Liver (tissue), 3 donors: Measurements from ENCODE around the gene CD34.

Experiments
- EGR1 ChIP-seq, 2 donors: IDR thresholded peaks; 2 replicates each; pipeline ENCODE4 v1.6.1; 2016 to 2018; ENCODE audit warnings: antibody characterized with exemption in 2 of 2, low read depth in 2 of 2
- FOXA1 ChIP-seq: IDR thresholded peaks from 2 replicates; pipeline ENCODE4 v1.6.1; 2016; ENCODE audit warnings: antibody characterized with exemption
- JUND ChIP-seq, 2 donors: IDR thresholded peaks; 2 replicates each; pipeline ENCODE4 v1.6.1; 2016; ENCODE audit warnings: antibody characterized with exemption in 2 of 2
- RXRA ChIP-seq, 2 donors: IDR thresholded peaks; 2 replicates each; pipeline ENCODE4 v1.6.1; 2017 to 2018; ENCODE audit warnings: antibody characterized with exemption in 2 of 2, mild to moderate bottlenecking in 1 of 2
- SP1 ChIP-seq: IDR thresholded peaks from 2 replicates; pipeline ENCODE4 v1.6.1; 2018; ENCODE audit warnings: antibody characterized with exemption, mild to moderate bottlenecking
- TAF1 ChIP-seq: conservative IDR thresholded peaks from 2 replicates; pipeline ENCODE4 v1.6.1; 2016; ENCODE audit warnings: antibody characterized with exemption, mild to moderate bottlenecking
- TF ChIP-seq, protein P1 (sequence below): fragments of 150-350 bp; IDR thresholded peaks from 2 replicates; pipeline ENCODE4 v1.5.1; 2017; ENCODE audit warnings: improper control_type of control experiment, low read depth, low read length; ENCODE audit not compliant: missing input control
- TF ChIP-seq, protein P2 (sequence below): IDR thresholded peaks from 2 replicates; pipeline ENCODE4 v1.6.1; 2016; ENCODE audit warnings: antibody characterized with exemption
- donor health status: healthy.
- donor health status: healthy.

DNA sequence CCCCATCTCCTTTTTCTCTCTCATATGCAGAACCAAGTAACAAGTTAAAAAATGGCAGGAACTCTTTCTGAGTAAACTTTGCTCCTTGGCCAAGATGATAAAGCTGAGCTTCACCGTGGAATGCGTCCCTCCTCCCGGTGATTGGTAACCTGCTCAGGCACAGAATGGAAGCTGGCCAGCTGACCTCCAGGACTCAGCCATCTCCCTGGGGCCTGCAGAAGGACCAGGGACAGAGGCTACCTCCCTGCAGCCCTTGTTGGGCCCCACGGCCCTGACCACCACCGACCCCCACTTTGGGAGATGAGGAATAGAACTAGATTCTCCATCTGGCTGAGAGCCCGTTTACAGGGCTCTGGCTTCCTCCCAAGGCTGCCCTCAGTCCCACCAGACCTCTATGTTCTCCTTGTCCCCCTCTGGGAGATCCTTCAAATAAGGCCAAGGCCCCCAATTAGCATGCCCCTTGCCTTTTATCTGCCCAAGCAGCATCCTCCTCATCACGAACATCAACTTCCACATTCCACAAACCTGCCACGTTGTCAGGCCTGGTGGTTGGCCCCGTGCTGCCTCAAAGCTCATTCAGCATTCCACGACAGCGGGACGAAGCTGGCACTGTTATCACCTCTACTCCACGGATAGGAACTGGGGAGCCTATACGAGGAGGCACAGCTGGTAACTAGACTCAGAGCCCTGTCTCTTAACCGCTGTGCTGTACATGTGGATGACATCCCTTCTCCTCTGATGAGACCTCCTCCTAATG lies 74.2 kb downstream of the CD34 start:
- no peak for TF ChIP-seq TAF1
- TF ChIP-seq, protein P1, sequence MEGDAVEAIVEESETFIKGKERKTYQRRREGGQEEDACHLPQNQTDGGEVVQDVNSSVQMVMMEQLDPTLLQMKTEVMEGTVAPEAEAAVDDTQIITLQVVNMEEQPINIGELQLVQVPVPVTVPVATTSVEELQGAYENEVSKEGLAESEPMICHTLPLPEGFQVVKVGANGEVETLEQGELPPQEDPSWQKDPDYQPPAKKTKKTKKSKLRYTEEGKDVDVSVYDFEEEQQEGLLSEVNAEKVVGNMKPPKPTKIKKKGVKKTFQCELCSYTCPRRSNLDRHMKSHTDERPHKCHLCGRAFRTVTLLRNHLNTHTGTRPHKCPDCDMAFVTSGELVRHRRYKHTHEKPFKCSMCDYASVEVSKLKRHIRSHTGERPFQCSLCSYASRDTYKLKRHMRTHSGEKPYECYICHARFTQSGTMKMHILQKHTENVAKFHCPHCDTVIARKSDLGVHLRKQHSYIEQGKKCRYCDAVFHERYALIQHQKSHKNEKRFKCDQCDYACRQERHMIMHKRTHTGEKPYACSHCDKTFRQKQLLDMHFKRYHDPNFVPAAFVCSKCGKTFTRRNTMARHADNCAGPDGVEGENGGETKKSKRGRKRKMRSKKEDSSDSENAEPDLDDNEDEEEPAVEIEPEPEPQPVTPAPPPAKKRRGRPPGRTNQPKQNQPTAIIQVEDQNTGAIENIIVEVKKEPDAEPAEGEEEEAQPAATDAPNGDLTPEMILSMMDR = no peak
- no peak for TF ChIP-seq RXRA (IDR thresholded peaks at IDR 0.05)
- TF ChIP-seq, protein P2, sequence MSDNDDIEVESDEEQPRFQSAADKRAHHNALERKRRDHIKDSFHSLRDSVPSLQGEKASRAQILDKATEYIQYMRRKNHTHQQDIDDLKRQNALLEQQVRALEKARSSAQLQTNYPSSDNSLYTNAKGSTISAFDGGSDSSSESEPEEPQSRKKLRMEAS = no peak
- no peak for TF ChIP-seq SP1
- no peak for TF ChIP-seq EGR1 (IDR thresholded peaks at IDR 0.05; ENCODE audit: low read depth in 2 of 2)
- TF ChIP-seq FOXA1 = no peak
- no peak for TF ChIP-seq JUND (IDR thresholded peaks at IDR 0.05)
